Choroid plexus epithelial cell (primary cell): Measurements from ENCODE around the gene ARL14.

ENCODE experiments used
- DNase-seq: peaks from one replicate; pipeline ENCODE4 v3.0.0-alpha.2; 2010; ENCODE audit warnings: low read depth
- H3K4me3 ChIP-seq: 2 replicates; pipeline ENCODE4 v1.5.1; 2011; ENCODE audit warnings: low read depth, mild to moderate bottlenecking, control low read depth, low read length, moderate library complexity
- CTCF ChIP-seq: conservative IDR thresholded peaks from 2 replicates; pipeline ENCODE4 v1.5.1; 2011; ENCODE audit warnings: low read depth, mild to moderate bottlenecking, control low read depth, inconsistent platforms, low read length, moderate library complexity

ARL14 gene

GRCh38 chr3:160641665-160642309 is 35.2 kb upstream of the ARL14 start:
- H3K4me3 ChIP-seq: no peak overlapping the region
- no peak for TF ChIP-seq CTCF
- DNase-seq: peak; percentile 80

- TF ChIP-seq CTCF: peak; percentile 26
- H3K4me3 ChIP-seq: no peak overlapping the region
- DNase-seq: no peak
Measured at GRCh38 chr3:160643994-160644393, 33.0 kb upstream of the ARL14 start.

GRCh38 chr3:160644491-160644890 is 32.5 kb upstream of the ARL14 start:
- no peak for DNase-seq
- no peak overlapping the region for H3K4me3 ChIP-seq
- TF ChIP-seq CTCF: no peak

- no peak overlapping the region for H3K4me3 ChIP-seq
- no peak for DNase-seq
- TF ChIP-seq CTCF: no peak
Measured at GRCh38 chr3:160648701-160649100, 28.3 kb upstream of the ARL14 start.

- DNase-seq: no peak
- no peak for TF ChIP-seq CTCF
- H3K4me3 ChIP-seq: no peak overlapping the region
Measured at GRCh38 chr3:160649596-160649995, 27.4 kb upstream of the ARL14 start.

GRCh38 chr3:160653512-160653911 is 23.4 kb upstream of the ARL14 start:
- TF ChIP-seq CTCF: peak; percentile 26
- no peak overlapping the region for H3K4me3 ChIP-seq
- DNase-seq: no peak

- no peak for TF ChIP-seq CTCF
- no peak overlapping the region for H3K4me3 ChIP-seq
- no peak for DNase-seq
Measured at GRCh38 chr3:160660902-160661301, 16.1 kb upstream of the ARL14 start.
